Pancreas (tissue), 10 donors: ENCODE results near the gene PRR7. TPM values are rescaled to one million over a fixed set of nuclear protein-coding genes. Genes with fewer than 3 reads are reported as not detected.

ENCODE experiments used
- ATAC-seq, 4 donors: fragments of 200-7000 bp; cut with Tn5 transposase; one replicate each; pipeline versions ENCODE4 v1.8.0 to v1.9.1; 2020; ENCODE audit warnings: mild to moderate bottlenecking in 4 of 4, moderate library complexity in 4 of 4
- DNase-seq, 6 donors: peaks; one replicate each; pipeline ENCODE4 v3.0.0-alpha.2; 2020
- FAIRE-seq: peaks from 2 replicates; lab custom pipeline; 2012; peaks lifted over from hg19 to GRCh38; lab: Jason Lieb, UNC
- H3K27ac ChIP-seq, 4 donors: fragments of 200-600 bp; sonication (generic); 1 replicate in 3 of 4; 2 replicates in 1 of 4; pipeline versions ENCODE4 v1.5.0 to v1.8.0; 2020
- H3K27me3 ChIP-seq, 4 donors: fragments of 200-600 bp; one replicate each; pipeline ENCODE4 v1.8.0; 2021
- H3K36me3 ChIP-seq, 3 donors: fragments of 200-600 bp; sonication (generic) in 1 of 3; one replicate each; pipeline versions ENCODE4 v1.5.0 to v1.8.0; 2020 to 2021
- H3K4me1 ChIP-seq, 3 donors: fragments of 200-600 bp; one replicate each; pipeline ENCODE4 v1.8.0; 2021
- H3K4me3 ChIP-seq, 4 donors: fragments of 200-600 bp; sonication (generic) in 2 of 4; one replicate each; pipeline versions ENCODE4 v1.5.0 to v1.8.0; 2020 to 2021
- H3K9me3 ChIP-seq, 4 donors: fragments of 200-600 bp; one replicate each; pipeline ENCODE4 v1.8.0; 2021
- CTCF ChIP-seq, 4 donors: fragments of 200-600 bp; sonication (generic) in 3 of 4; IDR thresholded peaks; one replicate each; pipeline versions ENCODE4 v1.5.0 to v1.8.0; 2021; ENCODE audit warnings: antibody characterized with exemption in 4 of 4
- WGBS, 2 donors: extraction: QIAGEN DNeasy Blood & Tissue Kit; methylation state at CpG; one replicate each; pipeline ENCODE4 v1.1.7; 2013; 5-methylcytosine and 5-hydroxymethylcytosine counted together
- intact Hi-C, 3 donors: fragments of 100-400 bp; cut with DNase I; formaldehyde crosslinking; loops; one replicate each; pipeline versions ENCODE4 v1.11.1 to v1.14.2; 2022
- polyA plus RNA-seq, 2 donors: library from polyadenylated mRNA; stranded (reverse); fragments of 200-250 nt; gene quantifications; one replicate each; pipeline ENCODE4 v1.2.3, GENCODE V29; 2013
- total RNA-seq, 6 donors: library from RNA; stranded (reverse); fragmentation: NEBNext Ultra II Directional in 4 of 6; extraction: Animal tissue kit (Norgen Biotek cat#: 25700) in 4 of 6; gene quantifications; one replicate each; pipeline versions ENCODE4 v1.2.1 to v1.2.4, GENCODE V29; 2021 to 2023
- donor health status: healthy with polysubstance abuse.
- donor health status: DM: no; HTN: no; CAD: no; lungs with moderate emphysema.
- donor health status: DM: no; HTN: no; CAD: no.
- donor health status: control.
- donor health status: control.
- donor health status: Bipolar disorder and iron deficiency.
- donor health status: DM: yes; HTN: yes; CAD: no.
- donor health status: DM: no; HTN: no; CAD: no.
- donor health status: DM: no; HTN: no; CAD: no.
- donor health status: DM: yes; HTN: yes; CAD: no.

The PRR7 gene
- total and polyA plus RNA-seq, 8 donors, result 1.7 to 3.5 (median 2.7) TPM

GRCh38 chr5:177479774-177480173 lies 33.2 kb downstream of the PRR7 start:
- Histone ChIP-seq H3K4me1 (peaks cover 0 to 3% (median 0%) of the 10 kb centered on the region in 3 donors), H3K9me3 (no peaks in the 10 kb centered on the region), H3K27me3 (no peaks in the 10 kb centered on the region), H3K4me3 (no peak overlapping the region), H3K27ac (no peak overlapping the region), H3K36me3 (no peaks in the 10 kb centered on the region)
- WGBS, 2 donors, result 77 to 83% methylated on average over 14 of the region's 14 CpGs
- no peak for DNase-seq
- TF ChIP-seq CTCF (IDR thresholded peaks at IDR 0.05), result no peak
- intact Hi-C loops, result no loop called here
- peak in 3 of 4 donors; percentile 17 to 33 (median 18) for ATAC-seq
- FAIRE-seq, result no peak

GRCh38 chr5:177482359-177482795 lies 35.8 kb downstream of the PRR7 start:
- ATAC-seq (no peak), FAIRE-seq (no peak), DNase-seq (peak in 1 of 6 donors; percentile 35)
- 94 to 96% methylated on average over 10 of the region's 10 CpGs for WGBS, 2 donors
- Histone ChIP-seq H3K4me3 (no peak overlapping the region), H3K9me3 (no peaks in the 10 kb centered on the region), H3K36me3 (no peaks in the 10 kb centered on the region), H3K4me1 (peaks cover 0 to 3% (median 0%) of the 10 kb centered on the region in 3 donors), H3K27ac (no peak overlapping the region), H3K27me3 (no peaks in the 10 kb centered on the region)
- TF ChIP-seq CTCF (IDR thresholded peaks at IDR 0.05), result no peak
- intact Hi-C loops, result no loop called here

GRCh38 chr5:177483042-177483441 lies 36.4 kb downstream of the PRR7 start:
- H3K27ac ChIP-seq, result no peak overlapping the region
- TF ChIP-seq CTCF (IDR thresholded peaks at IDR 0.05), result no peak
- H3K27me3 ChIP-seq, result no peaks in the 10 kb centered on the region
- FAIRE-seq, result no peak
- 92 to 96% methylated on average over 9 of the region's 9 CpGs for WGBS, 2 donors
- H3K4me1 ChIP-seq, result peaks cover 0 to 3% (median 0%) of the 10 kb centered on the region in 3 donors
- peak in 1 of 6 donors; percentile 35 for DNase-seq
- H3K9me3 ChIP-seq, result no peaks in the 10 kb centered on the region
- no peaks in the 10 kb centered on the region for H3K36me3 ChIP-seq
- no peak overlapping the region for H3K4me3 ChIP-seq
- no peak for ATAC-seq
- intact Hi-C loops, result no loop called here

GRCh38 chr5:177483994-177484901 lies 37.6 kb downstream of the PRR7 start:
- DNase-seq (peak in 1 of 6 donors; percentile 44), ATAC-seq (no peak), FAIRE-seq (no peak)
- Histone ChIP-seq H3K4me3 (no peak overlapping the region), H3K36me3 (no peaks in the 10 kb centered on the region), H3K4me1 (peaks cover 0 to 3% (median 0%) of the 10 kb centered on the region in 3 donors), H3K27me3 (no peaks in the 10 kb centered on the region), H3K27ac (no peak overlapping the region), H3K9me3 (no peaks in the 10 kb centered on the region)
- no peak for TF ChIP-seq CTCF (IDR thresholded peaks at IDR 0.05)
- intact Hi-C loops, result no loop called here
- WGBS, 2 donors, result 86 to 90% methylated on average over 22 of the region's 22 CpGs
